ENCODE data around the gene SHROOM3. TPM values are rescaled to one million over a fixed set of nuclear protein-coding genes. Genes with fewer than 3 reads are reported as not detected.

Gene SHROOM3
- total and polyA plus RNA-seq, 2 of the 13 experiments (the other 11 are each of a cell fraction or from before 2014, with no cell fraction given) = 0.01 TPM; not detected in 1

- TF ChIP-seq RBM39 (IDR thresholded peaks at IDR 0.05; ENCODE audit: low read depth, low read length, poor library complexity, severe bottlenecking) (no peak), WIZ (CRISPR knock-in tag; IDR thresholded peaks at IDR 0.05) (no peak), REPIN1 (CRISPR knock-in tag; IDR thresholded peaks at IDR 0.05; ENCODE audit: borderline replicate concordance, low read depth) (peak; percentile 39; the same call in 1 of the 2 replicates), HNF4A (CRISPR knock-in tag; IDR thresholded peaks at IDR 0.05) (peak; percentile 63), SKI (IDR thresholded peaks at IDR 0.05; ENCODE audit: partially characterized antibody) (peak; percentile 93), MTERF4 (CRISPR knock-in tag; IDR thresholded peaks at IDR 0.05) (no peak), ZGPAT (CRISPR knock-in tag; IDR thresholded peaks at IDR 0.05) (peak; percentile 43; the same call in 1 of the 2 replicates), ZNF609 (CRISPR knock-in tag; IDR thresholded peaks at IDR 0.05; ENCODE audit: borderline replicate concordance) (0 out of 2 replicates have a peak, but pooled peaks have one; percentile 55), ZNF30 (CRISPR knock-in tag; IDR thresholded peaks at IDR 0.05) (no peak), FOXJ3 (CRISPR knock-in tag; IDR thresholded peaks at IDR 0.05; ENCODE audit: borderline replicate concordance) (peak; percentile 24; the same call in 1 of the 2 replicates), MAZ (IDR thresholded peaks at IDR 0.05; ENCODE audit: borderline replicate concordance, low read depth, low read length) (no peak), MAZ (CRISPR knock-in tag; IDR thresholded peaks at IDR 0.05; ENCODE audit: low read depth) (no peak), TBX3 (IDR thresholded peaks at IDR 0.05; ENCODE audit: borderline replicate concordance) (peak; percentile 65; the same call in 1 of the 2 replicates), BCL6 (CRISPR knock-in tag; IDR thresholded peaks at IDR 0.05) (peak; percentile 94), NR2F1 (CRISPR knock-in tag; IDR thresholded peaks at IDR 0.05) (peak; percentile 83 to 96), ARID5B (CRISPR knock-in tag; IDR thresholded peaks at IDR 0.05) (peak; percentile 91), ARNT (IDR thresholded peaks at IDR 0.05) (no peak)
Measured at GRCh38 chr4:76570141-76570973, 135.3 kb downstream of the SHROOM3 start (continued).

All from HepG2 (cell line).